Astrocyte (in vitro differentiated cells and primary cell): ENCODE measurements around the gene RAX2.

ENCODE experiments used
- EZH2 ChIP-seq: IDR thresholded peaks from 2 replicates; pipeline ENCODE4 v1.6.1; 2012; ENCODE audit warnings: mild to moderate bottlenecking, low read length, inconsistent platforms; ENCODE audit not compliant: insufficient read depth
- TF ChIP-seq, protein P1 (sequence below): IDR thresholded peaks from 2 replicates; pipeline ENCODE4 v1.5.1; 2011; ENCODE audit warnings: low read depth, mild to moderate bottlenecking, inconsistent platforms, low read length, moderate library complexity; ENCODE audit not compliant: insufficient read depth

DNA sequence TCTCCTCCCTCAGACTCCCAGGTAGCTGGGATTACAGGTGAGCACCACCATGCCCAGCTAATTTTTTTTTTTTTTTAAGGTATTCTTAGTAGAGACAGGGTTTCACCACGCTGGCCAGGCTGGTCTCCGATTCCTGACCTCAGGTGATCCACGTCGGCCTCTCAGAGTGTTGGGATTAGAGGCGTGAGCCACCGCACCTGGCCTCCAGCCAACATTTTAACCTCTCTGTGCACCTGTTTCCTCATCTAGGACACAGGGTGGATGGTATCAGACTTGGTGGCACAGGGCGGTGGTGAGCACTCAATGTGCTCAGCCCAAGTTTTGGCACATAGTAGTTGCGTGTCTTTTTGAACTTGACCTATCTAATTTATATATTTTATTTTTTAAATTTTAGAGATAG lies 23.1 kb downstream of the RAX2 start:
- TF ChIP-seq, protein P1, sequence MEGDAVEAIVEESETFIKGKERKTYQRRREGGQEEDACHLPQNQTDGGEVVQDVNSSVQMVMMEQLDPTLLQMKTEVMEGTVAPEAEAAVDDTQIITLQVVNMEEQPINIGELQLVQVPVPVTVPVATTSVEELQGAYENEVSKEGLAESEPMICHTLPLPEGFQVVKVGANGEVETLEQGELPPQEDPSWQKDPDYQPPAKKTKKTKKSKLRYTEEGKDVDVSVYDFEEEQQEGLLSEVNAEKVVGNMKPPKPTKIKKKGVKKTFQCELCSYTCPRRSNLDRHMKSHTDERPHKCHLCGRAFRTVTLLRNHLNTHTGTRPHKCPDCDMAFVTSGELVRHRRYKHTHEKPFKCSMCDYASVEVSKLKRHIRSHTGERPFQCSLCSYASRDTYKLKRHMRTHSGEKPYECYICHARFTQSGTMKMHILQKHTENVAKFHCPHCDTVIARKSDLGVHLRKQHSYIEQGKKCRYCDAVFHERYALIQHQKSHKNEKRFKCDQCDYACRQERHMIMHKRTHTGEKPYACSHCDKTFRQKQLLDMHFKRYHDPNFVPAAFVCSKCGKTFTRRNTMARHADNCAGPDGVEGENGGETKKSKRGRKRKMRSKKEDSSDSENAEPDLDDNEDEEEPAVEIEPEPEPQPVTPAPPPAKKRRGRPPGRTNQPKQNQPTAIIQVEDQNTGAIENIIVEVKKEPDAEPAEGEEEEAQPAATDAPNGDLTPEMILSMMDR = no peak
- no peak for TF ChIP-seq EZH2
